ENCODE data around the gene ATP1A1.

ATP1A1 gene

DNA sequence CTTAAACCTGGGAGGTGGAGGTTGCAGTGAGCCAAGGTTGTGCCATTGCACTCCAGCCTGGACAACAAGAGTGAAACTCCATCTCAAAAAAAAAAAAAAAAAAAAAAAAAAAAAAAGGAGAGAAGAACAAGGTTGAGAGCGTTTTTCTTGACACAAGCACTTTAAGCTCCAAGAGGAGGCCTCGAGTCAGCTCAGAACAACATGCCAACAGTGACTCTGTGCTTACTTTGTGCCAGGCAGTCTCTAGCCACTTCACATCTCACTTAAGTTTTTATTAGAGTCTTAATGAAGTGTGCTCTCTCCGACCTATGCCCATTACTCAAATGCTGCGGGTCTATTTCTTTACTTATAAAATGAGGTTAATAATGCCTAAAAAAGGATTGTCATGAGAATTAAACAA, 13.0 kb downstream of the ATP1A1 start:
- H3K27me3 Mint-ChIP-seq: no peaks in the 10 kb centered on the region
- no peaks in the 10 kb centered on the region for H3K9me3 Mint-ChIP-seq
- peaks cover 80% of the 10 kb centered on the region for H3K36me3 Mint-ChIP-seq (ENCODE audit: low read depth)
- no peak overlapping the region for H3K4me3 Mint-ChIP-seq
- peaks cover 77% of the 10 kb centered on the region for H3K4me1 Mint-ChIP-seq (ENCODE audit: low read depth)
- no peak overlapping the region for H3K27ac Mint-ChIP-seq

DNA sequence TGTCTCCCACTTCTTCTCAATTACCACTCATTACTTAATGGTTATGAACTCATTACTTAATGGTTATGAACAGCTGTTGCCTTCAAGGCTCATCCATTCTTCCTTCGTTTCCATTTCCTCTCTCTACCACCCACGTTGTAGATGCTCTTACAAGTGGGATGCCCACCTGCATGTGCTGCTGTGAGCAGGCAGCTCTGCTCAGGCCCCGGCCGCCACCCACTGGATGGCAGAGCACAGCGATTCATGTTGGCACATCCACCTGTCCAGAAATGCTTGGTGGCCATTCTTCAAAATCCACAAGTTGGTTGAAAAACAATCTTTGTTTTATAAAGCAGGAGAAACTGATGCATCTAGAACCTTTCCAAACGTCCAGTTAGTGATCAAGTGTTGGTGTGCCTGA, 14.5 kb downstream of the ATP1A1 start:
- no peak overlapping the region for H3K4me3 Mint-ChIP-seq
- H3K36me3 Mint-ChIP-seq (ENCODE audit: low read depth): peaks cover 82% of the 10 kb centered on the region
- H3K4me1 Mint-ChIP-seq (ENCODE audit: low read depth): peaks cover 70% of the 10 kb centered on the region
- peak overlapping the region; percentile 21 for H3K27ac Mint-ChIP-seq
- no peaks in the 10 kb centered on the region for H3K27me3 Mint-ChIP-seq
- H3K9me3 Mint-ChIP-seq: no peaks in the 10 kb centered on the region

DNA sequence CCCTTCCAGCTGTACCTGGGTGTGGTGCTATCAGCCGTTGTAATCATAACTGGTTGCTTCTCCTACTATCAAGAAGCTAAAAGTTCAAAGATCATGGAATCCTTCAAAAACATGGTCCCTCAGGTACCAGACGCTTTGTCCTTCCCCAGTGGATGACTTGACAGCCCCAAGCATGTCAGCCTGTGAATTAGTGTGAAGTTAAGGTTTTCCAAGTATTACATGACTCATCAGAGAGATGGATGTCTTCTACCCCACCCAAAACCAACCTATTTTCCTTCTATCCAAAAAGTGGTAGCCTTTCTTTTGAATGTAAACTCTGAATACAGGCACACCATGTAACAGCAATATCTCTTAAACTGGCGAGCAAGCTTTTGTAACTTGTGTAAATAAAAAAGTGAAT, 15.1 kb downstream of the ATP1A1 start:
- H3K27ac Mint-ChIP-seq: peak overlapping the region; percentile 42
- no peaks in the 10 kb centered on the region for H3K9me3 Mint-ChIP-seq
- H3K27me3 Mint-ChIP-seq: no peaks in the 10 kb centered on the region
- H3K4me1 Mint-ChIP-seq (ENCODE audit: low read depth): peaks cover 68% of the 10 kb centered on the region
- no peak overlapping the region for H3K4me3 Mint-ChIP-seq
- H3K36me3 Mint-ChIP-seq (ENCODE audit: low read depth): peaks cover 85% of the 10 kb centered on the region

DNA sequence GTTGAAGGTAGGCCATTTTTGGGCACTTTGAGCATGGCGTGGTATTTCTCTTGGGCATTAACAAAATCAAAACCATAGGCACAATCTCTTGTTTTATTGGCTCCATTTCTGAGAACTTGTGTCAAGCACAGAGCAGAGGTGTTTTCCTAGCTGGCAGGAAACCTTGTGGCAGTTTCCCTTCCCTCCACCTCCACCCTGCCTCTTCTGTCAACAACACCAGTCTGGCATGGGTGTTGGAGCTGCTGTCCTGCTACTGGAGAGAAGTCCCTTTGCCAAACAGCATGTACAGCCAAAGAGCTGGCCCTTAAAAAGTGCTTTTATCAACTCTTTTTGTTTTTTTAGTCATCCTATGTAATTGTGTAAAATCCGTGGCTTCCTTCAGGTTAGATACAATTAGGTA, 16.0 kb downstream of the ATP1A1 start:
- Mint-ChIP-seq H3K27me3 (no peaks in the 10 kb centered on the region), H3K4me3 (no peak overlapping the region), H3K4me1 (ENCODE audit: low read depth) (peaks cover 59% of the 10 kb centered on the region), H3K36me3 (ENCODE audit: low read depth) (peaks cover 84% of the 10 kb centered on the region), H3K9me3 (no peaks in the 10 kb centered on the region), H3K27ac (no peak overlapping the region)

DNA sequence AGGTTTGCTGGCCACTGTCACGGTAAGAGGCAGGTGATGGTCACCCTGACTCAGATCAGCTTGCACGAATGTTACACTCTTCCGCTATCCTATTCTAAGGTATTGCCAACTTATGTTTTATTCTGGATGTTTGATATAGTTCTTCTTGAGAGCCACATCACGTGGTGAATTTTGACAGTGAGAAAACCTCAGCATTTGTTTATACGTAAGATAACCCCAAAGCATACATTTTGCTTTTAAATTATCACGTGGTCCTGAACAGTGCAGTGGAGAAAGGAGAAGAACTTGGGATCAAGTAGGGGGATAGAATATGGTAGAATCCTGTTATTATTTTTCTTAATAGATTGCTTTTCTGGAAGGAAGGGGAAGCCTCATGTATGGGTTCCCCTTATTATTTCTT, 16.6 kb downstream of the ATP1A1 start:
- Mint-ChIP-seq H3K36me3 (ENCODE audit: low read depth) (peaks cover 84% of the 10 kb centered on the region), H3K4me1 (ENCODE audit: low read depth) (peaks cover 55% of the 10 kb centered on the region), H3K4me3 (no peak overlapping the region), H3K27ac (no peak overlapping the region), H3K9me3 (no peaks in the 10 kb centered on the region), H3K27me3 (no peaks in the 10 kb centered on the region)

DNA sequence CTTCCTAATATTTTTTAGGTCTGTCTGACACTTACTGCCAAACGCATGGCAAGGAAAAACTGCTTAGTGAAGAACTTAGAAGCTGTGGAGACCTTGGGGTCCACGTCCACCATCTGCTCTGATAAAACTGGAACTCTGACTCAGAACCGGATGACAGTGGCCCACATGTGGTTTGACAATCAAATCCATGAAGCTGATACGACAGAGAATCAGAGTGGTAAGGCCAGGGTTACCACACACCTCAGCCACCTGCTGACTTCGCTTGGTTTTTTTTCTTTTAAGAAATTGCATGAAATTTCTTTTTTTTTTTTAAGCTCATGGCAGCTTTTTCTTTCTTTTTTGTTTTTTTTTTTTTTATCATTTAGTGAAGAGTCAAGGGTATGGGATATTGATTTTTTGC, 17.2 kb downstream of the ATP1A1 start:
- H3K36me3 Mint-ChIP-seq (ENCODE audit: low read depth): peaks cover 84% of the 10 kb centered on the region
- no peak overlapping the region for H3K4me3 Mint-ChIP-seq
- H3K27ac Mint-ChIP-seq: no peak overlapping the region
- H3K27me3 Mint-ChIP-seq: no peaks in the 10 kb centered on the region
- peaks cover 55% of the 10 kb centered on the region for H3K4me1 Mint-ChIP-seq (ENCODE audit: low read depth)
- H3K9me3 Mint-ChIP-seq: no peaks in the 10 kb centered on the region

DNA sequence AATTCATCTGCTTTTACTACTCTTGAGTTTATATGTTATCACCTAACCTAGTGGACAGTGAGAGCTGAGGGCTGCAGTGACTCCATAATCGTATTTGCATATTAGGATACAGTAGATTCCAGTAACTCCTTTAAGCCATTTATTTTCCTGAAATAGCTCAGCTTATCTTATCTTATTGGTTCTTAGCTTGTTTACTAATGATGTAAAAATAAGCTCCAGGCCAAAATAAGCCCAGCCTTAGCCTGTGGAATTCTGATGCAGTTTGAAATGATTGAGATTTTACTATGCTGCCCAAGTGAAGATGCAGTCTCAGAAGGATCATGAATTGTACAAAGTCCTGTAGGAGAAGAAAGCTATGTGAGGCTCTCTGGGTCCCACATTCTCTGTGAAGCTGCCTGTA, 18.1 kb downstream of the ATP1A1 start:
- Mint-ChIP-seq H3K36me3 (ENCODE audit: low read depth) (peaks cover 90% of the 10 kb centered on the region), H3K4me1 (ENCODE audit: low read depth) (peaks cover 55% of the 10 kb centered on the region), H3K27ac (peak overlapping the region; percentile 18), H3K9me3 (no peaks in the 10 kb centered on the region), H3K4me3 (no peak overlapping the region), H3K27me3 (no peaks in the 10 kb centered on the region)

DNA sequence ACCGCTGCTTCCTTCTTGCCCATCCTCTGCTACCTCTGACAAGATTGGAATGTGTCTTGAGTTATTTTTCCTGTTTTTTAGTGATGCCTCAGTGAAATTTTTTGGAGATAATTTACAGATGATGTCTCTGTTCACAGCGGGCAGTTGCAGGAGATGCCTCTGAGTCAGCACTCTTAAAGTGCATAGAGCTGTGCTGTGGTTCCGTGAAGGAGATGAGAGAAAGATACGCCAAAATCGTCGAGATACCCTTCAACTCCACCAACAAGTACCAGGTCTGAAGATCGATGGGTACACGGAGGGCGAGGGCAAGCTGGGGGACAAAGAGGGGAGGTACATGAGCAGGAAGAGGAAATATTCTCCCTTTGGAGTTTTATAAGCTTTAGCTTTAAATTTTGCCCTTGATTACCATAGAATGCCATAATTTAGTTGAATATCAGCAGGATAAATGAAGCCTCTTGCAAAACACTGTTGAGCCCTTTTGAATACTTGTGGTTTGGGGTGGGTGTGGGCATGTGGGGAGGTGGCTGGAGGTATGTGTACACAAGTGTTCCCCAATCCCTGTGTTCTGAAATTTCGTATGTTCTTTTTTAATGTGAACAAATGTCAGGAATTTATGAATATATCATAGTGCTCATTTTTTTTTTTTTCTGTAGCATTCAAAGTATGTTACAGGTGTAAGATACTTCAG, 19.8 kb downstream of the ATP1A1 start:
- Mint-ChIP-seq H3K27ac (peak overlapping the region; percentile 7), H3K4me1 (ENCODE audit: low read depth) (peaks cover 44% of the 10 kb centered on the region), H3K36me3 (ENCODE audit: low read depth) (peaks cover 94% of the 10 kb centered on the region), H3K9me3 (no peaks in the 10 kb centered on the region), H3K27me3 (no peaks in the 10 kb centered on the region), H3K4me3 (no peak overlapping the region)

DNA sequence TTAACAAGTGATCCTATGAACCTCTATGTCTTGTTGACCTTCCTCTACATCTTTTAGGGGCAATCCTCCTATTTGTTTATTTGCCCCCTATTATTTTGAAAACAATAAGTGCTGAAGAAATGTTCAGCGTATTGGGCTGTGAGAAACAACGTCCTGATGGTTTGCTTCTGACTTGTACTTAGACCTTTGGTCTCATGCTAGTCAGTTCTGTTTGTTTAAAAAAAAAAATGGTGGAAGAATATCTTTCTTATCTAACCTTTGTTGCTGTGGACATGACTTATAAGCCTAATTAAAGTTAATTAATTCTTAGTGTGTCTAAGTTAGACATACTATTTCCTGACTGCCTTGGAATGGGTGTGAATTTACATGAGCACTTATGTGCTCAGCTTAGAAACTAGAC, 20.7 kb downstream of the ATP1A1 start:
- H3K27ac Mint-ChIP-seq: no peak overlapping the region
- H3K9me3 Mint-ChIP-seq: no peaks in the 10 kb centered on the region
- peaks cover 35% of the 10 kb centered on the region for H3K4me1 Mint-ChIP-seq (ENCODE audit: low read depth)
- H3K4me3 Mint-ChIP-seq: no peak overlapping the region
- H3K36me3 Mint-ChIP-seq (ENCODE audit: low read depth): peaks cover 94% of the 10 kb centered on the region
- no peaks in the 10 kb centered on the region for H3K27me3 Mint-ChIP-seq

DNA sequence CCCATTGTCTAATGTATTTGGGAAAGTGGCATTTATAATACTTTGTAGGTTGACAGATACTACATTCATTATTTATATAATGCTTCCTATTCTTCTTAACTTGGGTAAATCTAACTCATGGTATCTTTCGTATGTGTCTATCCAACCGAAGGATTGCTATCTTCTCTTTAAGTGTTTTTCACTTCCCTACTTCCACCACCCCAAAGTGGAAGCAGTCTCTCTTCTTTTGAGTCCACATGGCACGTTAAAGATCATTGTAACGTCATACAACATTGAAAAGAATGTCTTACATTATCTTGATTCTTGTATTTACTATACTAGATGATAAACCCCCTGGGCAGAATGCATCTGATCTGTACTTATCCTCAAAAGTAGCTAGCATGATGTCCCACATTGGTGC, 21.2 kb downstream of the ATP1A1 start:
- Mint-ChIP-seq H3K9me3 (no peaks in the 10 kb centered on the region), H3K36me3 (ENCODE audit: low read depth) (peaks cover 94% of the 10 kb centered on the region), H3K27me3 (no peaks in the 10 kb centered on the region), H3K4me3 (no peak overlapping the region), H3K27ac (no peak overlapping the region), H3K4me1 (ENCODE audit: low read depth) (peaks cover 30% of the 10 kb centered on the region)

DNA sequence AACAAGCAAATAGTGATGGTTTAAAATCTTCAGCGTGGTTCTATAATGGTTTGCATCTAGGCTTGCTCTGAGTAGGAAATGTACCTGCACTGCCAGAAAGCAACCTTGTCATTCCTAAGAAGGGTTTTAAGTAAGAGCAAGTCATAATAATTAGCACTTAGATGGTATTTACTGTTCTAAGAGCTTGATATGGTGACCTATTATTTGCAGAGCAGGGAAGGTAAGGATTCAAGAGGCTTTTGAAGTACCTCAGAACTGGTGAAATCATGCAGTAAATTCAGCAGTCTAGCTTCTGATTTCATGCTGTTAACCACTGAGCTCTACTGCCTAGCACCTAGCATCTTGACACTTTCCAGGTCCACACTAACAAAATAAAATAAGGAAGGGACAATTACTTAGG, 23.7 kb downstream of the ATP1A1 start:
- Mint-ChIP-seq H3K9me3 (no peaks in the 10 kb centered on the region), H3K4me3 (no peak overlapping the region), H3K27ac (no peak overlapping the region), H3K36me3 (ENCODE audit: low read depth) (peaks cover 95% of the 10 kb centered on the region), H3K4me1 (ENCODE audit: low read depth) (peaks cover 12% of the 10 kb centered on the region), H3K27me3 (no peaks in the 10 kb centered on the region)

DNA sequence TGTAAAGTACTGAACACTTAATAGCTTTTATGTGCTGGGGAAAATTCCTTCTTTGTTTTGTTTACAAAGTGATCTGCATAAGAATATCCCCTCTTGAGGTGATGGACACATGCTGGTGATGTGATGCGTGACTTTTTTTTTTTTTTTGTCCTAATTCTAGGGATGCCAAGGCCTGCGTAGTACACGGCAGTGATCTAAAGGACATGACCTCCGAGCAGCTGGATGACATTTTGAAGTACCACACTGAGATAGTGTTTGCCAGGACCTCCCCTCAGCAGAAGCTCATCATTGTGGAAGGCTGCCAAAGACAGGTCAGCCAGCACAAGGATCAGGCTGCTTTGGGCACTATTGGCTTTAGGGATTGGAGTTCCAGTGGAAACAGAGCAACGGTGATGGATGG, 24.7 kb downstream of the ATP1A1 start:
- Mint-ChIP-seq H3K4me3 (no peak overlapping the region), H3K36me3 (ENCODE audit: low read depth) (peaks cover 94% of the 10 kb centered on the region), H3K4me1 (ENCODE audit: low read depth) (peaks cover 11% of the 10 kb centered on the region), H3K9me3 (no peaks in the 10 kb centered on the region), H3K27ac (no peak overlapping the region), H3K27me3 (no peaks in the 10 kb centered on the region)

DNA sequence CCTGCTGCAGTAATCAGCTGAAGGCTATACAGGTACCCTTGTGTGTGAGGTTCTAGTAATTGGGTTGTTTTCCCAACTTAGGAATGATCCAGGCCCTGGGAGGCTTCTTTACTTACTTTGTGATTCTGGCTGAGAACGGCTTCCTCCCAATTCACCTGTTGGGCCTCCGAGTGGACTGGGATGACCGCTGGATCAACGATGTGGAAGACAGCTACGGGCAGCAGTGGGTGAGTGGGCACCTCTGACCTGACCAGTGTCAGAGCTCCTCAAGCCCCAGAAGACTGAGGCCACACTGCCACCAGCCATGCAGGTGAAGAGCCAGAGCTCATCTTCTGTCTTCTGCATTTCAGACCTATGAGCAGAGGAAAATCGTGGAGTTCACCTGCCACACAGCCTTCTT, 27.7 kb downstream of the ATP1A1 start:
- Mint-ChIP-seq H3K27me3 (no peaks in the 10 kb centered on the region), H3K36me3 (ENCODE audit: low read depth) (peaks cover 97% of the 10 kb centered on the region), H3K4me3 (no peak overlapping the region), H3K9me3 (no peaks in the 10 kb centered on the region), H3K27ac (no peak overlapping the region), H3K4me1 (ENCODE audit: low read depth) (peaks cover 9% of the 10 kb centered on the region)

DNA sequence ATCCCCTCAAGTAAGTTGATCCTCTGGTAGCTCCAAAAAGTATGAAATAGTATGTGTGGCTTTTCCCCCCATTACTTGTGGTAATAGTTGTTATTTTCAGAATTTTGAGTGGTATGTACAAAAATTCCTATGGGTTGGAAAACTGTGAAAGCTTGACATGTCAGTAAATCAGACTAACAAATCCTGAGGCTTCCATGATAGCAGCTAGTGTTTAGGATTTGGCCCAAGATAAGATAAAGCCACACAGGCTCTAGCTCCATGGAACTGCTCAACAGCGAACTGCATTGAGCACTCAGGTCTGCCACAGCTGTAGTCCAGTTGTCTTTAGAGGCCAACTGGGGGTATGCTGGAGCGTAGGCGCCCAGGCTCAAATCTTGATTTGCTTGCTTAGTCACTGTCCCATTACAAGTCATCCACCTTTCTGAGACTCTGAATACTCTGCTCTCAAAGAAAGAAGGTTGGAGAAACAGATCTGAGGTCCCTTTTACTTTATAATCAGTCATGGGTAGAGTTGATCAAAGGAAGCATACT, 28.7 kb downstream of the ATP1A1 start:
- Mint-ChIP-seq H3K36me3 (ENCODE audit: low read depth) (peaks cover 95% of the 10 kb centered on the region), H3K4me3 (no peak overlapping the region), H3K4me1 (ENCODE audit: low read depth) (peaks cover 9% of the 10 kb centered on the region), H3K27me3 (no peaks in the 10 kb centered on the region), H3K27ac (peak overlapping the region; percentile 34), H3K9me3 (no peaks in the 10 kb centered on the region)

DNA sequence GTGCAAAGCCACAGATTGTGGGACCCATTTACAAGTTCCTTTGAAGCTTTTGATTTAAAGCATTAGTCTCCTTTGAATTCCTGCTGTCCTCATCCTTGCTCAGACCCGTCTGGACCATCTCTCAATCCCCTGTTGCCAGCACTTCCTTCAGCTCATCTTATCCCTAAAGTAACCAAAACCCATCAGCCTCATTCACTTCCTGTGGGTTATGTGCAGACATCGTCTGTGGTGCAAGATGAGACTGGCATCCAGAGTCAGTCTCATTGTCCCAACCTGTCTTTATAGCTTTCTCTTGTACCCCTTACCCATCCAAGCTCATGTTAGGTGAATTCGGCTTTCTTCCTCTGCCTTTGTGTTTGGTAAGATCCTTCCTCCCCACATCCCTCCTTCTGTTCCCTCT, 29.3 kb downstream of the ATP1A1 start:
- Mint-ChIP-seq H3K27ac (peak overlapping the region; percentile 78), H3K36me3 (ENCODE audit: low read depth) (peaks cover 95% of the 10 kb centered on the region), H3K9me3 (no peaks in the 10 kb centered on the region), H3K4me1 (ENCODE audit: low read depth) (peaks cover 9% of the 10 kb centered on the region), H3K4me3 (no peak overlapping the region), H3K27me3 (no peaks in the 10 kb centered on the region)

DNA sequence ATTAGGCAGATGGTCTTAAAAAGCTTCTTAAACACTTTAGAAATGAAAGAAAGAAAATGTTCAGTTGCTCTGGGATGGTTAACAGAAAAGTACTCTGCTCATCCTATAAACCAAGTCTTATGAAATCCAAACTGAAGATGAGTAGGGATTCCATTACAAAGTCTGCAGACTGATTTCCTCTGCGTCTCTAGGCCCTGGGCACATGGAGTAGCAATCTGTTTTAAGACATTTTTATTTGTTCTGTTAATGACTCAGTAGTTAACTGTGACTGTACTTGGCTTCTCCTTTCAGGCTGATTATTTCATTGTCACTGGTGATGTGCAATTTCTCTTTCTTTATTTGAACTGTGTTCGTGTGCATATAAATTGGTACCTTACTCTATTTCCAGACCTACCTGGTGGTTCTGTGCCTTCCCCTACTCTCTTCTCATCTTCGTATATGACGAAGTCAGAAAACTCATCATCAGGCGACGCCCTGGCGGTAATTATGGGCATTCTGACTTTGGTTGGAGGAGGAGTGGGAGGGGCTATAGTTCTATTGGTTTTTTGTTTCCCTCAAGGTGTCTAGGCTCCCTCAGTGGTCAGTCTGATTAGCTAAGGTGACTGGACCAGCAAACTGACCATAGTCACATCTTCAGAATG, 30.6 kb downstream of the ATP1A1 start:
- Mint-ChIP-seq H3K36me3 (ENCODE audit: low read depth) (peaks cover 91% of the 10 kb centered on the region), H3K4me1 (ENCODE audit: low read depth) (peaks cover 13% of the 10 kb centered on the region)

More for the DNA sequence above, 30.6 kb downstream of the ATP1A1 start:
- no peak overlapping the region for H3K27ac Mint-ChIP-seq
- no peak overlapping the region for H3K4me3 Mint-ChIP-seq
- no peaks in the 10 kb centered on the region for H3K27me3 Mint-ChIP-seq
- H3K9me3 Mint-ChIP-seq: no peaks in the 10 kb centered on the region
